Amygdala (tissue), 56 donors: ENCODE measurements around the gene GRID1.
A peak's percentile ranks its signal among the peaks of the same experiment; 100 is the strongest.

ENCODE experiments used
- DNase-seq, 56 donors: peaks; one replicate each; lab custom pipeline; 2025; lab: John Stamatoyannopoulos, UW

Gene GRID1

DNA sequence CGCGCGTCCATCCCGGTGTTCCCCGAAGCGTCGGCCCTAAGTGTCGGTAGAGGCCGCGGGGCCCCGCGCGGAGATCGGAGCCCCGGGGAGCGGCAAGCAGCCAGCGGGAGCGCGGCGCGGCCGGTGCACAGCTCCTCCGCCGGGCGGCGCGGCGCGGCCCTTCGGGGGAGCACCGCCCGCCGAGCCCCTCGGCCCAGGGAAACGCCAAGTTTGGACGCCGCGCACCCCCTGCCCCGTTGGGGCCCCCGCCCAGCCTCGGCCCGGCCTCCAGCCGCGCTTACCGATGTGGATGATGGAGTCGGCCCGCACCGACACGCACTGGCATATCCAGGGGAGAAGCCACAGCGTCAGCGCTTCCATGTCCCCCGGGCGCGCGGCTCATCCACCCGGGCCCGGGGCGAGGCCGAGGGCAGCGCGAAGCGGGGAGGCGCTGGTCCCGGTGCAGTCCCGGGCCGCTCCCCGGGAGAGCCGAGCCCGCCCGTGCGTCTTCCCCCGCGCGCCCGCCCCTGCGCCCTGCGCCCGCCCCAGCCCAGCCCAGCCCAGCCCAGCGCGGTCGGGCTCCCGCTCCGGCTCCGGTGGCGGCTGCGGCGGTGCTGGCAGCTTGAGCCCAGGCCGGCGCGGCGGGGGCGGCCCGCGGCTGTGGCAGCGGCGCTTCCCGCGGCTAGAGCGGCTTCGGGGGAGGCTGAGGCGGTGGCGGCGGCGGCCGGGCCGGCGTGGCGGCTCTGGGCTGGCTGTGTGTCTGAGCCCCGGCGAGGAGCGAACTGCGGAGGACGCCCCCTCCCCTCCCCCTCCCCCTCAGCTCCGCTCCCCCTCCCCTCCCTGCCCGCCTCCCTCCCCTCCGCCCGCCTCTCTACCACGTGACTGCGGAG is at the start of gene GRID1:
GRID1 (minus strand) TSS at position 763 of the 869 bp plus-strand sequence.
- DNase-seq, result peak in 50 of 56 donors; percentile 47 to 90 (median 71)

- DNase-seq, result no peak
Observed at GRCh38 chr10:86415583-86415982, 49.0 kb upstream of the GRID1 start.

DNA sequence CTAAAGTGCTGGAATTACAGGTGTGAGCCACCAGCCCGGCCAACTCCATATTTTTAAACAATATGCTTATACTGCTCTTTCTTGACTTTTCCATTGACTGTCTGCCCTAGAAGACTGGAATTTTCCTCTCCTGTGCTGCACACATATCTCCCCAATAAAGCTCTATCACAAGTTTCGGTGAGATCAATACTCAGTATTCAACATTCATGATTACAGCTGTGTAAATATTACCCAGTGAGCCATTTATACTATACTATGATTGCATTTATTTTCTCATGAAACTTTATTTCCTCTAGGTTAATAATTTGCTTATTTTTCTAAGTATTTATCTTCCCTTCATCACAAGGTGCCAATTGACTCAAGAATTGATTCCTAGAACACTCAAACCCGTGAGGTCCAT is 48.5 kb upstream of the GRID1 start:
- DNase-seq, result no peak

- DNase-seq, result peak in 2 of 56 donors; percentile 14 to 25
Observed at GRCh38 chr10:86413046-86413728, 46.6 kb upstream of the GRID1 start.

GRCh38 chr10:86411852-86412560 is 45.4 kb upstream of the GRID1 start:
- DNase-seq, result no peak

GRCh38 chr10:86411281-86411841 is 44.8 kb upstream of the GRID1 start:
- peak in 9 of 56 donors; percentile 2 to 62 (median 31) for DNase-seq

- DNase-seq, result no peak
Observed at GRCh38 chr10:86410542-86411124, 44.0 kb upstream of the GRID1 start.

- no peak for DNase-seq
Observed at GRCh38 chr10:86409183-86409582, 42.6 kb upstream of the GRID1 start.

GRCh38 chr10:86403183-86403797 is 36.7 kb upstream of the GRID1 start:
- no peak for DNase-seq

GRCh38 chr10:86402283-86402941 is 35.8 kb upstream of the GRID1 start:
- peak in 8 of 56 donors; percentile 17 to 52 (median 29) for DNase-seq

- DNase-seq, result peak in 1 of 56 donors; percentile 35
Observed at GRCh38 chr10:86401588-86402282, 35.1 kb upstream of the GRID1 start.

- DNase-seq, result peak in 18 of 56 donors; percentile 15 to 54 (median 42)
Observed at GRCh38 chr10:86400705-86401587, 34.4 kb upstream of the GRID1 start.

- DNase-seq, result peak in 55 of 56 donors; percentile 62 to 98 (median 85)
Observed at GRCh38 chr10:86399879-86400704, 33.5 kb upstream of the GRID1 start.

- no peak for DNase-seq
Observed at GRCh38 chr10:86399514-86399878, 32.9 kb upstream of the GRID1 start.

DNA sequence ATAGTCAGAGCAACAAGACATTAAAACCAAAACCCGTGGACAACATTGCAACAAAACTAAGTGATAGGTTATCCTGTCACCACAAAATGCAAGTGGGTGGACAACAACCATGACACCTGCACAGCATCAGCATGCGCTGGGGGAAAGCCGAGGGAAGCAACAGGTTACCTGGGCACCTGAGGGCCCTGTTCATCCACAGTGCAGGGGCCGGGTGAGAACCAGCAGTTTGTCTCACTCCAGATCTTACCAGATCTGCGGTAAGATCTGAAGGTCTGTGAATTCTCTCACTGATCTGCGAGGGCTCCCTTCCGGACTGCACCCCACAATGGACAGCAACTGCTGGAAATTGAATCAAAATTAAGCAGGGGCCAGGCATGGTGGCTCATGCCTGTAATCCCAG is 30.5 kb upstream of the GRID1 start:
- no peak for DNase-seq

DNA sequence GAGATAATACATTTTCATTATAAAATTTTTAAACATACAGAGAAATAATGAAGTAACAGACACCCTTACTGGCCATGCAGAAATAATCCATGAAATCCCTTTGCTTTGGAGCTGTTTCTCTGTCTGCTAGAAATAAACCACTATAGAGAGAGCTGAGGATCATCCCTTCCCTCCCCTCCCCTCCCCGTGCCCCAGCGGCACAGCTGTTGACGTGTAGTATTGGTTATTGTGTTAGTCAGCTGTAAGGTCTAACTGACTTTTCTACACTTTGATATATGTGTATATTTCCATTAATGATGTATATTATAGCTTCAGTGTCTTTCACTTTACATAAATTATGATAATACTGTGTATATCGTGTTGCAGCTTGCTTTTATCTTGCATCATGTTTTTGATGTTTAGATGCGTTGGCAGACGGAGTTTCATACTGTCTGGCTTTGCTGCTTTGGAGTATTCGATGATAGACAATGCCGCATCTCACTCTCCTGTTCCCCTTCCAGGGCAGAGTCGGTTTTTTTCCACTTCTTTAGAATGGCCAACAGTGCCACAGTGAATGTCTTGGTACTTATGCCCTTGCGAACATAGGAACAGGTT is 27.4 kb upstream of the GRID1 start:
- no peak for DNase-seq
